GM18873 (cell line): ENCODE data around the gene SLC35E2B.
"Not testable (repeated sequence)": the region's sequence is repeated elsewhere in the genome, so short reads cannot be mapped to it uniquely, and the experiment has no call there.

Experiments used
- ATAC-seq: cut with Tn5 transposase; IDR thresholded peaks from one replicate; pipeline ENCODE4 v1.9.1; 2021; ENCODE audit warnings: mild to moderate bottlenecking, moderate library complexity, moderate number of reproducible peaks; ENCODE audit not compliant: unreplicated experiment, low FRiP score

SLC35E2B gene

GRCh38 chr1:1704284-1704957 lies 11.8 kb upstream of the SLC35E2B start:
- ATAC-seq, result not testable (repeated sequence)

GRCh38 chr1:1703796-1704195 lies 11.2 kb upstream of the SLC35E2B start:
- no peak for ATAC-seq

- not testable (repeated sequence) for ATAC-seq
Observed at GRCh38 chr1:1702506-1702905, 9.9 kb upstream of the SLC35E2B start.

GRCh38 chr1:1700557-1700956 lies 8.0 kb upstream of the SLC35E2B start:
- ATAC-seq, result not testable (repeated sequence)

GRCh38 chr1:1700067-1700466 lies 7.5 kb upstream of the SLC35E2B start:
- not testable (repeated sequence) for ATAC-seq

- not testable (repeated sequence) for ATAC-seq
Observed at GRCh38 chr1:1699061-1699460, 6.5 kb upstream of the SLC35E2B start.

GRCh38 chr1:1697358-1698183 lies 5.0 kb upstream of the SLC35E2B start:
- ATAC-seq, result not testable (repeated sequence)

GRCh38 chr1:1696431-1697357 lies 4.1 kb upstream of the SLC35E2B start:
- not testable (repeated sequence) for ATAC-seq

GRCh38 chr1:1692324-1692713 lies 276 bp downstream of the SLC35E2B start:
- ATAC-seq, result not testable (repeated sequence)

GRCh38 chr1:1691443-1691842 lies 1.2 kb downstream of the SLC35E2B start:
- ATAC-seq, result not testable (repeated sequence)

GRCh38 chr1:1689526-1689925 lies 3.1 kb downstream of the SLC35E2B start:
- ATAC-seq, result not testable (repeated sequence)

- ATAC-seq, result no peak
Observed at GRCh38 chr1:1687846-1688245, 4.7 kb downstream of the SLC35E2B start.

- ATAC-seq, result no peak
Observed at GRCh38 chr1:1684031-1684681, 8.4 kb downstream of the SLC35E2B start.

GRCh38 chr1:1683104-1683905 lies 9.3 kb downstream of the SLC35E2B start:
- ATAC-seq, result no peak

- no peak for ATAC-seq
Observed at GRCh38 chr1:1680912-1681273, 11.7 kb downstream of the SLC35E2B start.

GRCh38 chr1:1680031-1680911 lies 12.3 kb downstream of the SLC35E2B start:
- no peak for ATAC-seq

- ATAC-seq, result no peak
Observed at GRCh38 chr1:1678581-1679380, 13.8 kb downstream of the SLC35E2B start.
